GM21360 (cell line): ENCODE measurements around the gene PLCB2.

Experiments
- ATAC-seq: cut with Tn5 transposase; IDR thresholded peaks from one replicate; pipeline ENCODE4 v1.9.1; 2021; ENCODE audit warnings: mild to moderate bottlenecking, moderate library complexity; ENCODE audit not compliant: unreplicated experiment

PLCB2 gene

DNA sequence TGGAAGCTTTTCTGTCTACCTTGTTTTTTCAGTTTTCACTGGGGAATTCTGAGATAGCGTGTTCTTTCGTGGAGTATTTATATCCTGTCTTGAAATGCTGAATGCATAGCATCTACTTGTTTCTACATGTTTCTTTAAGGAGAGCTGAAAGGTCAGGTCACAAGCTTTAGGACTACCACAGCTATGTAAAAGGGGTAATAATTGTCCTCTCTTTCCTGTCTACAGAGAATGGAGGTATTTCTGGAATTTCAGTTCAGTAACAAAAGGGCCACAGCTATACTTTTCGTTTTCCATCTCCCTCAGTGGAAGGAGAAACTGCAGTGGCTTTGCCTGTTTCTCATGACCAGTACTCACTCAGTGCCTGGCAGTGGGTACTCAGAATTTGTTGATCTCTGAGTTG, 20.4 kb upstream of the PLCB2 start:
- ATAC-seq: no peak

DNA sequence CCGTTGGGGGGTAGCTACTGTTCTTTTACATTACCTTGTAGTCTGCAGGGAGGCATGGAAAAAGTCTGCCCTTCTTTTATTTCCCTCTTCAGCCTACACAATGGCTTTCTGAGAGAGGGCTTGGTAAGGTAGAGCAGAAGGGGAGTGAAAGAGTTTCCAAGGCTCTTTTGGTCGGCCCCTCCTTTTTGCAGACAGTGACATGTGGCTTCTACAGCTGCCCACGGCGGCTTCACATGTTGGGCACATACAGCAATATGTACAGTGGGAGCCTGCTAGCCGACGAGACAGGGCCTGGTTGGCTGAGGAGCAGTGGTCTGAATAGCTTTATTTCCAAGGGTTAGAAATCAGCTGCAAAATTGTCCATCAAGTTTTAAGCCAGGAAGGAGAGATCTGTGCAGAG, 19.7 kb upstream of the PLCB2 start:
- ATAC-seq: no peak

DNA sequence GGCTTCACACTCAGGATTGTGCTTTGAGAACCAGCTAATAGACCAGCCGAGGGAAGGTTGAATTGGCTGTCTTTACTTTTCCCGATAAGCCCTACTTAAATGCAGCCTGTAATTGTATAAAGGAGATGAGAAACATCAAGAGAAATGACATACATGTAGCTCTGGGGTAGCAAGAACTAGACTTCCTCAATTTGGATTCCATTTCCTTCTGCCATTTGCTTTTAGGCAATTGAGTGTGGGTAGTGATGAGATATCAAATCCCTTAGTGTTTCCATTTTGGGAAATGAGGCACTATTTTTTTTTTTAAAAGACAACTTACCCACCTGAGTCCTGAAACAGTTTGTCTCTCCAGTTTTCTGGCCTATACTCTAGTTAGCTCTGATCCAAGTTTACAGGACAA, 18.0 kb upstream of the PLCB2 start:
- no peak for ATAC-seq

DNA sequence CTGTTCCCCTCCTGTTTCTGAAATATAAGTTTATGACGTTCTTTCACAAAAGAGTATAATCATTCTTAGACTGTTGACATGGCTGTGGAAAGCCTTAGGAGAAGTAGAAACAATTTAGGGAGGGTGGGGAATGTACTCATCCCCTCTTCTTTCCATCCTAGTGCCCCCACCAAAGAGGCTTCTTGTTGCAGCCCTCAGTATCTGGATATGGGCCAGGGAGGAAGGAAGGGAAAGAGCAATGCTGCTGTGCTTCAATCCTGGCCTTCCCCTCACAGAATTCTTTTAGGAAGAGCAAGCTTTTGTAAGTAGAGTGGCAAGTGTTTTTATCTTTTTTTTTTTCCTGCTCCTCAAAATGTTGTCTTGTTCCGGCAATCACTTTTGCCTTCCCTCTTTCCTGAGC, 17.5 kb upstream of the PLCB2 start:
- no peak for ATAC-seq

DNA sequence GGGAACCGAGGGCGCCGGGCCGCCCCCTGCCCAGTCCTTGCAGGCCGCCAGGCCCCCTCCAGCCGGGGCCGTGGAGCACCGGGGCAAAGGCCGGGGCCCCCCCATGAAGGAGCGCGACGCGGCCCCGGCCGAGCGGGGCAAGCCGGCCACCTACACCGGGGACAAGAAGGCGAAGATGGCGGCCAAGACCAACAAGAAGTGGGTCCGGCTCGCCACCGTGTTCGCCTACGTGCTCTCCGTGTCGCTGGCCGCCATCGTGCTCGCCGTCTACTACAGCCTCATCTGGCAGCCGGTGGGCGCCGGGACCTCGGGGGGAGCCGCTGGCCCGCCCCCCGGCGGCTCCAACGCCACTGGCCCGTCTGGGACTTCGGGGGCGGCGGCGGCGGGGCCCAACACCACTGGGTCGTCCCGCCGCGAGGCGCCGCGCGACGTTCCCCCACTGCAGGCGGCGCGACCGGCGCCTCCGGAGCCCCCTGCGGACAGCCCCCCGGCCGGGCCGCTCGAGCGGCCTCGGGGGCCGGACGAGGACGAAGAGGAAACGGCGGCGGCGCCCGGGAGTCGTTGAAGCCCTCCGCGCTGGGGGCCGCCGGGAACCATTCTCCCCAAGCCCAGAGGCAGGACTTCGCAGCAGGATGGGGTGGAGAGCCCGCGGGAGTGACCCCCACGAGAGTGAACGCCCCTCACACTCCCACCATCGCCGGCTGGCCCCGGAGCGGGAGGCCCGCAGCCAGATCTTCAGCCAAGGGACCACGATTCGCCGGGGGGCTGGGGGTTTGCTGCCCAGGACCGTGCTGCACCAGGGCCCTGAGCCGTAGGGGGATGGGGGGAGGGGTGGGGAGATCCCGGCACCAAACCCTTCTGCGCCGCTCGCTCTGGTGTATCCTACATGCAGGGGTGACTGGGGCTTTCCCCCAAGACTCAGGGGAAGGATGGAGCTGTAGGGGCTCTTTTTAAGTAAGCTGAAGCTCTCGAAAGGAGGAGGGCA, 16.5 kb upstream of the PLCB2 start:
- peak; percentile 11 for ATAC-seq

DNA sequence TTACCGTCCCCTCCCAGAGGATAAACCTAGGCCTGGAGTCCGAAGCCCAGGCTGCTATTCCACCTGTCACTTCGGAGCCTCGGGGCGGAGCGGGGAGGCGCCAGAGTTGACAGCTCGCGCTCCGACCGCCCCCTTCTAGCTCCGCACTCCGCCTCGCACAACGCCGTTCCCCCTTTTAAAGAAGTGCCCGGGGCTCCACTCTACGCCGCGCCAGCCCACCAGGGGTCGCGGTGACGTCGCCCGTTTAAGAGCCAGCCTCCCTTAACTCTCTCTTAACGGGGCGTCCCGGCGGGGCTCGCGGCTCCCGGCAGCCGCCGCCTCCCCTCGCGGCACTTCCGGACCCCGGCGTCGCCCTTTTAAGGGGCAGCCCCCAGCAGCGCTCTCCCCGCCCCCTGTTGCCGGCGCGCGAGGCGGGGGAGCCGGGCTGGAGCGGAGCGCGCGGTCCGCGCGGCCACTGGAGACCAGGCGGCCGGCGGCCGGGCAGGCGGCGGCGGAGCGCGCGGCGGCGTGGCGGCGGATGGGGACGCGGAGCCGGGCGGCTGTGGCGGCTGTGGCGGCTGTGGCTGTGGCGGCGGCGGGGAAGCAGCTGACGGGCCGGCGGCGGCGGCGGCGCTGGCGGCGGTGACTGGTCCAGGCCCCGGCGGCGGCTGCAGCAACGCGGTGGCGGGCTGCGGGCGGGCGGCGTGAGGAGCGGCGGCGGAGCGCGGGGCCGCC, 15.7 kb upstream of the PLCB2 start, which contains the start of gene INAFM2:
Gene INAFM2, plus strand, starts transcription at position 454 of the 714 bp plus-strand sequence. CDS start 364 bp downstream, outside the sequence.
- peak; percentile 89 for ATAC-seq

- no peak for ATAC-seq
These were observed 14.9 kb upstream of the PLCB2 start for GRCh38 chr15:40322531-40323238.

DNA sequence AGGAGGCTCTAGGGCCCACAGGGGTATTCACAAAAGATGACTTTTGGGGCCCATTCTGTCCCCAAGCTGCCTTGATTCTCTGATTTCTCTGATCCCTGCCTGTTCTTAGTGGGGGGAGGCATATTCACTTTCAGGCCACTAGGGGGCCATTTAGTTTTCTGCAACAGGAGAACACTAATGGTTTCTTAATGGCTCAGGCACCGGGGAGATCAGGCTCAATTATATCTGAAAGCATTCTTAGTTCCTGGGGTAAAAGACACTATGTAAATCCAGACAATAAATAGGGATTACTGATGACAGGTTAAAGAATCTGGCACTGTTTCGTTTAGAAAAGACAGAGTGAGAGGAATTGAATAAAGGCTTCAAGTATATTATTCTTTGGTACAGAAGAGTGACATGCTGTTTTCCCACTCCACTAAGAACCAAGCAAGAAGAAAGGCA, 13.2 kb upstream of the PLCB2 start:
- no peak for ATAC-seq

- ATAC-seq: no peak
These were observed 12.7 kb upstream of the PLCB2 start for GRCh38 chr15:40320409-40320808.

GRCh38 chr15:40317580-40317979, 9.8 kb upstream of the PLCB2 start:
- ATAC-seq: no peak

GRCh38 chr15:40316931-40317330, 9.2 kb upstream of the PLCB2 start:
- no peak for ATAC-seq

DNA sequence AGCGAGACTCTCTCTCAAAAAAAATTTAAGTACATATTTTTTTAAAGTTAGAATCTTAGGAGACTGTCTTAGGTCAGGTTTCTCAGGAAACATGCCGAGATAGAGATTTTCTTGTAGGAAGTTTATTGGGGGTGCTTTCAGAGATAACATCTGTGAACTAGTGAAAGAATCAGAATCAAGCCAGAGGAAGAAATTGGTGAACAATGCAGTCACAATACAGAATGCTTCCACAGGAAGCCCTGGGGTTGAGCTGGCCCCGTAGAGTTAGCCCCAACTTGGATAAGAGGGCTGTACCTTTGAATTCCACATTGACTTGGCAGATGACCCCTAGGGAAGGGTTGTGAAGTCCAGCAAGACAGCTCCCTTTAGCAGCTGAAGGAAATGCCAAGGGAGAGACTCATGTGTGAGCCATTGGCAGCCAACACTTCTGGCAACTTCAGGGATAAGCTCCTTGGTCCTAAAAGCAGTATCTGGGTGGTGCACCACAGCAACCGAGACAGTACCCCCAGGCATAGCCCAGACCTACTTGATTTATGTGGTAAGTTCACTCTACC, 7.1 kb upstream of the PLCB2 start:
- no peak for ATAC-seq

- ATAC-seq: no peak
These were observed 6.0 kb upstream of the PLCB2 start for GRCh38 chr15:40313531-40314398.

GRCh38 chr15:40312370-40313158, 4.8 kb upstream of the PLCB2 start:
- no peak for ATAC-seq

DNA sequence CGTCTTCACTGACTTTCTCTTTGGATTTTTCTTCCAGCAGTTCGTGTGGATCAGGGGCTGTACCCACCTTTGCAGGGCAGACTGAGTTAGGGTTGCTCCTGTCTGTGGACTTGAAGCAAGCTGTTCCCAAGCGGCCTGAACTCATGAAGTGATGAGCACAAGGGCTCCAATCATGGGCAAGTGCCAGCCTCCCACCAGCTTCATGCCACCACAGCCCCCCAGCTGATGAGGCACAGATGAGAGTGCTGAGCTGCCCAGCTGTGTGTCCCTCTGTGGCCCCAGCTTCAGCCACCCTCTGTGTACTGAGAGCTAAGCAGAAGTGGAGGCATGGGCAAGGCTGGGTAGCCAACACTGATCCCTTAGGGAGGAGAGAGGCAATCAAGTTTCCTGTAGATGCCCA, 3.3 kb upstream of the PLCB2 start:
- ATAC-seq: no peak

DNA sequence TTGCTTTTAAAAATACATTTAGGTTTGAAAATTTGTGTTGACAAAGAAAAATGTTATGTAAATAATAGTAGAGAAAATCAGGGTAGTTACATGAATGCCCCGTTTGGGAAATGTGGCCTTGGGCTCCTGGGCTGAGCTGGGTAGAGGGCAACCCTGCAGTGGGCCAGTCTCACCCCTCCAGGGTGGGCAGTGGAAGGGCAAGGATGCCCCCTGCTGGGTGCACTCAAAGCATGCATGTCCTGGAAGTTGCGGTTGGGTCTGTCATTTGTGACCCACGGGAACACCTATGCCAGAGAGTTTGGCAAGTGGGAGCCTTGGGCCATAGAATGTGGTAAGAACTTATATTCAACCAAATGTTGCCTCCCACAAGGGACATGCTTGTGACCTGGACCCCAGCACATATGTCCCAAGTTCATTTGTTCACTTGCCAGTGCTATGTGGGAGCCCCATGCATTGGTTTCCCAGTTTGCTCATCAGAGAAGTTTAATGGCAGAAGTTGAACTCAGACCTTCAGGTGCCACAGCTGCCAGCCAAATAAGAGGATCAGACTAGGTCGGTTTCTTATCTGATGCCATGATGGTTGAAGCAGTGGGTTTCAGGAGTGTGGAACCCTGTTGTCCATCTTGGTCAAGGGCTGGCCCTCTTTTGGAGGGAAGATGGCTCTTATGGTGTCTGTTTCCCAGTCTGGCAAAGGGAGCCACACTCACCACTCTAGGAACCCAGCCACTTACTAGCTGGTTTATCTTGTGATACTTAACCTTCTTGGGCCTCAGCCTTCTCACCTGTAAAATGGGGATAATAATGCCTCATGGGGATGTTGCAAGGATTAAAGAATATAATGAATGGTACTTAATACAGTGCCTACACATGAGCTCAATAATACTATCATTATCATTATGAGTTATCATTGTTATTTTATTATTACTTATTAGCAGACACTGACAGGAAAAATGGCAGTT, 2.5 kb upstream of the PLCB2 start:
- no peak for ATAC-seq

DNA sequence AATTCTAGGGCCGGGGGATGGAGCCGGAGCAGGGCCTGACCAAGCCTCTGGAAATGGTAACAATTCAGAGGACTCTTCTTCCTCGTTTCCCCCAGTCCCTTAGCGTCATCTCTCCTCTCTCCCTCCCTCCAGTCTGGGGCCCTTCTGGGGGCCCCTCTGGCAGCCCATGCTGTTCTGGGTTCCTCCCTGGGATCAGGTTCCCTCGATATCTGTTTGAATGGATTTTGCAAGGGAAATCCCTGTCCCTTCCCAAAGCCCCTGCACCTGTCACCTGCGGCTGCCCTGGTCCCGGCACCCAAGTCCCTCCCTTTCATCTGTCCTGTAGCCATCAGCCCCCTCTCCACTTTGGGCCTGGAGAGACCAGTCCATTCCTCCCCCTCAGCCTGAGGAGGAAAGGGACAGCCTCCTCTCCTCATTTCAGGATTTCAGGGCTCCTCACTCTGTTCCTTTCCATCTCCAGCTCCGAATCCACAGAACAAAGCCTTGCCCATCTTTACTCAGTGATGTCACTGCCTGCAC, 1.7 kb upstream of the PLCB2 start:
- no peak for ATAC-seq

DNA sequence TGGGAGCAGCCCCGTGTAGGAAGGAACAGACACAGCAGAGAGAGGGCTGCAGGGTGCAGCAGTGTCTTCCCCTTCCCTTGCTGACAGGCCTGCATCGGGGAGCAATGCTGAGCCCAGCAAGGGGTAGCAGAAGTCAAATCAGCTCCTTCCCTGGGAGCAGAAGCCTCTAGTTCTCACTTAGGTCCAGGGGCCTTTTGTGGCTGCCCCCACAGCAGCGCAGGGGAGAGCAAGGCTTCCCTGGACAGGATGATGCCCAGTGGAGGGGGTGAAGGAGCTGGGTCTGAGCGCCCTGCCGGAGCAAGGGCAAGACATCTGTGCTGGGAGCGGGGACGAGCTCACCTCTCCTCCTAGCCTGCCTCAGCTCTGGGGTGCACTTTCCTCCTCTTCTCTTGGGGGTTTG, 827 bp downstream of the PLCB2 start:
- ATAC-seq: no peak
